Body of pancreas (tissue), 4 donors: ENCODE measurements around the gene TAGAP. TPM values are rescaled to one million over a fixed set of nuclear protein-coding genes. Genes with fewer than 3 reads are reported as not detected.

Source experiments
- ATAC-seq: fragments of 150-250 bp; one replicate; pipeline ENCODE4 v1.9.1; 2016
- DNase-seq, 4 donors: peaks; one replicate each; pipeline ENCODE4 v3.0.0-alpha.2; 2019
- H3K27ac ChIP-seq, 4 donors: fragments of 200-600 bp; sonication (generic); 1 replicate in 3 of 4; 2 replicates in 1 of 4; pipeline versions ENCODE4 v1.5.1 to v1.6.1; 2016 to 2019; ENCODE audit warnings: mild to moderate bottlenecking in 1 of 4, mixed read lengths in 1 of 4, moderate library complexity in 1 of 4
- H3K27me3 ChIP-seq, 2 donors: fragments of 200-600 bp; sonication (generic); one replicate each; pipeline ENCODE4 v1.6.0; 2016; ENCODE audit warnings: mild to moderate bottlenecking in 1 of 2
- H3K36me3 ChIP-seq, 2 donors: fragments of 200-600 bp; sonication (generic); replicated peaks in 1 of 2; 2 replicates each; pipeline ENCODE4 v1.5.1; 2016; ENCODE audit warnings: low read depth in 2 of 2; ENCODE audit not compliant: insufficient read depth in 1 of 2
- H3K4me1 ChIP-seq: fragments of 200-600 bp; sonication (generic); one replicate; pipeline ENCODE4 v1.6.0; 2016
- H3K4me3 ChIP-seq, 2 donors: fragments of 200-600 bp; sonication (generic); 1 replicate in 1 of 2; 2 replicates in 1 of 2; pipeline ENCODE4 v1.5.1; 2016 to 2019
- H3K9me3 ChIP-seq, 3 donors: fragments of 200-600 bp; sonication (generic); 1 replicate in 2 of 3; 2 replicates in 1 of 3; pipeline ENCODE4 v1.5.1; 2016
- POLR2A ChIP-seq, 3 donors: fragments of 450-650 bp; IDR thresholded peaks; one replicate each; pipeline ENCODE4 v1.6.1; 2016; ENCODE audit warnings: antibody characterized with exemption in 3 of 3, mild to moderate bottlenecking in 2 of 3
- WGBS, 2 donors: methylation state at CpG; one replicate each; pipeline ENCODE4 v1.1.5; 2017; 5-methylcytosine and 5-hydroxymethylcytosine counted together
- intact Hi-C: fragments of 100-400 bp; cut with DNase I; formaldehyde crosslinking; loops from one replicate; pipeline ENCODE4 v1.15.1; 2023
- total RNA-seq, 2 donors: library from RNA; depleted of rRNA; stranded (reverse); fragments of >200 nt; gene quantifications; one replicate each; pipeline ENCODE4 v1.1.0, GENCODE V29; 2016
- TF ChIP-seq, protein P1 (sequence below), 7 experiments: fragments of 450-650 bp in 4 of 7; fragments of 200-600 bp in 3 of 7; sonication (generic) in 3 of 7; IDR thresholded peaks; one replicate each; pipeline ENCODE4 v1.5.1; 2016 to 2019; ENCODE audit warnings: antibody characterized with exemption in 7 of 7

TAGAP gene
- total RNA-seq, 2 donors from 2014 or later = 0.99 to 2.3 TPM

GRCh38 chr6:159074876-159075275 lies 30.1 kb upstream of the TAGAP start:
- Histone ChIP-seq H3K36me3 (no peaks in the 10 kb centered on the region), H3K27me3 (no peaks in the 10 kb centered on the region), H3K4me1 (no peaks in the 10 kb centered on the region), H3K9me3 (no peaks in the 10 kb centered on the region), H3K27ac (no peak overlapping the region), H3K4me3 (no peak overlapping the region)
- intact Hi-C loops = no loop called here
- no peak for DNase-seq
- no peak for ATAC-seq
- 33 to 44% methylated on average over 2 of the region's 2 CpGs for WGBS, 2 donors
- TF ChIP-seq POLR2A (IDR thresholded peaks at IDR 0.05) = no peak
- TF ChIP-seq, protein P1, sequence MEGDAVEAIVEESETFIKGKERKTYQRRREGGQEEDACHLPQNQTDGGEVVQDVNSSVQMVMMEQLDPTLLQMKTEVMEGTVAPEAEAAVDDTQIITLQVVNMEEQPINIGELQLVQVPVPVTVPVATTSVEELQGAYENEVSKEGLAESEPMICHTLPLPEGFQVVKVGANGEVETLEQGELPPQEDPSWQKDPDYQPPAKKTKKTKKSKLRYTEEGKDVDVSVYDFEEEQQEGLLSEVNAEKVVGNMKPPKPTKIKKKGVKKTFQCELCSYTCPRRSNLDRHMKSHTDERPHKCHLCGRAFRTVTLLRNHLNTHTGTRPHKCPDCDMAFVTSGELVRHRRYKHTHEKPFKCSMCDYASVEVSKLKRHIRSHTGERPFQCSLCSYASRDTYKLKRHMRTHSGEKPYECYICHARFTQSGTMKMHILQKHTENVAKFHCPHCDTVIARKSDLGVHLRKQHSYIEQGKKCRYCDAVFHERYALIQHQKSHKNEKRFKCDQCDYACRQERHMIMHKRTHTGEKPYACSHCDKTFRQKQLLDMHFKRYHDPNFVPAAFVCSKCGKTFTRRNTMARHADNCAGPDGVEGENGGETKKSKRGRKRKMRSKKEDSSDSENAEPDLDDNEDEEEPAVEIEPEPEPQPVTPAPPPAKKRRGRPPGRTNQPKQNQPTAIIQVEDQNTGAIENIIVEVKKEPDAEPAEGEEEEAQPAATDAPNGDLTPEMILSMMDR (IDR thresholded peaks at IDR 0.05) = no peak

DNA sequence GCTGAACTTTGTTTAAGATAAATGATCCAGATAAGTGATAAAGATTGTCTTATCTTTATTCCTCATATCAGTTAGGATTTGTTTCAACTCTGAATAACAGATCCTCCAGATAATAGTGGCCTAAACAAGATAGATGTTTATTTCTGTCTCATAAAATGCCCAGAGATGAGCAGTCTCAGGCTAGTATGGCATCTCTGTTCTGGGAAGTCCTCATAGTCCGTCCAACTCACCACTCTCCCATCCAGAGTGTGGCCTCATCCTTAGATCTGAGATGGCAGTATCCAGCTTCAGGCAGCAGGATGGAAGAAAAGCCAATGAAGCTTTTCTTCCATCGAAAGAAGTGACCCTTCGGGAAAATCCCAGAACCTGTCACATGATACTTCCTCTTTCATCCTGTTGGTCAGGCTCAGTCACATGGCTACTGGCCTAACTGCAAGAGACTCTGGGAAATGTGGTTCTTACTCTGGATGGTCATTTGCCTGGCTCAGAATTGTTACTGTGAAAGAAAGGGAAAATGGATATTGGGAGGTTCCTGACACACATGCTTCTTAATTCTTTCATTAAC lies 29.4 kb upstream of the TAGAP start:
- Histone ChIP-seq H3K27me3 (no peaks in the 10 kb centered on the region), H3K4me3 (no peak overlapping the region), H3K4me1 (no peaks in the 10 kb centered on the region), H3K9me3 (no peaks in the 10 kb centered on the region), H3K36me3 (no peaks in the 10 kb centered on the region), H3K27ac (no peak overlapping the region)
- 16 to 18% methylated on average over 3 of the region's 3 CpGs for WGBS, 2 donors
- intact Hi-C loops = no loop called here
- DNase-seq (peak in 1 of 4 donors; percentile 39), ATAC-seq (peak; percentile 64)
- no peak for TF ChIP-seq POLR2A (IDR thresholded peaks at IDR 0.05)

DNA sequence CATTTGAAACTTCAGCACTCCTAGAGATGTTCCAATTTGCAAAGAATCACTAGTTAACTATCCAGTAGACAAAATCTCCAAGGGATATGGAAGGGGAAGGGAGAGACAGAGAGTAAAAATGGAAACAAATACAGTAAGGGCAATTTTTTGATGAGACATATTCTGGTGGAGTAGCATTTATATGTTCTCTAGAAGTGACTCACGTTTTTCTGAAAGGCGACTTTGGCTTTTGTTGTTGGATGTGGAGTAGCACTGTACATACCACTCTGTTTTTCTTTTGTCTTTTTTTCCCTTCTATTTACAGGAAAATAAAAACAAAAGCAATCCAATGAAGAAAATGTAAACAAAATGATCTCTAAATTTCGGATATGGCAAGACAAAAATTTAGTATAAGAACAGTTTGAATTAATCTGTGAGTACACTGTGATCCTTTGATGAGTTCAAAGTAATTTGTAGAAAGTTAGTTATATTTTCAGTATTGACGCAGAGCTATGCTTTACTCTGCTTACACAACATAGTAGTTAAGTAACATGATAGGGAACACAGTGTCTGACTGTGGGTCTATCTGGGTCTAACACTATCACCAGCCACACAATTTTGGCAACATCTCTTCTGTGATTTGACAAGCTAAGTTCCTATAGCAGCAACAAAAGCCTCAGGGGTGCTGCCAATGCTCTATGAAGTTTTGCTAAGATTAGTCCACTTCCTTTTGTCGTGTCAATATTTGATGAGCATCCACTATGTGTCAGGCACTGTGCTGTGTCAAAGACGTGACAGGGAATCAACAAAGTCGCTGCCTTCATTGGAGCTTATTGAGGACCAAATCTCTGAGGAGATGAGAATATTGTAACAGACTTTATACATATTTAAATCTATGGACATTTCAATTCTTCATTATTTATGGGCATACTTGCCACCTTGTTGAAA lies 27.3 kb upstream of the TAGAP start:
- H3K4me1 ChIP-seq = no peaks in the 10 kb centered on the region

DNA sequence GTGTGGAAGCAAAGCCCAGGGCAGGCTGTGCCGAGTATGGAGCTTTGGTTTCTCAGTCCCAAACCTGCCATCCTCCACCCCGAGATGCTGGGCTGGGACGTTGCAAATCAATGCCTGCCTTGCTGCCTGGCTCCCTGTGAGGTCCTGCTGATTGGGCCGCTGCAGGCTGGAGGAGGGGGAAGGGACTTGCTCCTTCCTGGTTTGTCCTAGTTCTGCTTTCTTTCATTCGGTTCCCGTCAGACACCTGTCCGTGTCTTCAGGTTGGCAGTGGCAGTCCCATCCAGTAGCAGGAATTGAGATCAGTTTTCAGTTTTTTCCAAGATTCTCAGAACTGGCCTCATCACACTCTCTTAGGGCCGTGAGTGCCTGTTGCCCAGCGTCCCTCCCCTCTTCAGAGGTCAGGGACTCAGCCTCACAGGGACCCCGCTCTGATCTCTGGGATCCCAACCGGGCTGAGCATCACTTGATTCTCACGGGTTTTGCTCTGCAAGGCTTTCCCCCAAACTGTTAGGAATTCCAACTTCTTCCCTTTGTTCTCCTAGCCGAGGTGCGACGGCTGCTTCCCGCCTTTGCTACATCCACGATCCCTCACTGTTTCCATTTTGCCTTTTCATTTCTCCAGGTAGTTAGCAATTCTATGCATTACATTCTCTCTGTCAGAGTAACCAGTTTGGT lies 24.2 kb upstream of the TAGAP start:
- no peak for TF ChIP-seq POLR2A (IDR thresholded peaks at IDR 0.05)
- TF ChIP-seq, protein P1 (IDR thresholded peaks at IDR 0.05) = no peak
- WGBS, 2 donors = 74 to 76% methylated on average over 13 to 17 of the region's 17 CpGs
- H3K27me3 ChIP-seq = no peaks in the 10 kb centered on the region
- H3K27ac ChIP-seq = no peak overlapping the region
- H3K36me3 ChIP-seq = no peaks in the 10 kb centered on the region
- no peaks in the 10 kb centered on the region for H3K9me3 ChIP-seq
- no peak for DNase-seq
- ATAC-seq = no peak
- intact Hi-C loops = no loop called here
- H3K4me3 ChIP-seq = no peak overlapping the region
- H3K4me1 ChIP-seq = no peaks in the 10 kb centered on the region

More for the DNA sequence above, 27.3 kb upstream of the TAGAP start:
- no peak for ATAC-seq
- H3K27me3 ChIP-seq = no peaks in the 10 kb centered on the region
- intact Hi-C loops = no loop called here
- DNase-seq = no peak
- no peak for TF ChIP-seq POLR2A (IDR thresholded peaks at IDR 0.05)
- H3K36me3 ChIP-seq = no peaks in the 10 kb centered on the region
- 78 to 80% methylated on average over 7 of the region's 7 CpGs for WGBS, 2 donors
- H3K4me3 ChIP-seq = no peak overlapping the region
- H3K27ac ChIP-seq = no peak overlapping the region
- H3K9me3 ChIP-seq = no peaks in the 10 kb centered on the region

- Histone ChIP-seq H3K4me3 (no peak overlapping the region), H3K36me3 (no peaks in the 10 kb centered on the region), H3K27me3 (no peaks in the 10 kb centered on the region), H3K9me3 (no peaks in the 10 kb centered on the region), H3K27ac (no peak overlapping the region), H3K4me1 (no peaks in the 10 kb centered on the region)
- no peak for TF ChIP-seq POLR2A (IDR thresholded peaks at IDR 0.05)
- TF ChIP-seq, protein P1 (IDR thresholded peaks at IDR 0.05) = no peak
- no peak for DNase-seq
- 78 to 87% methylated on average over 12 of the region's 12 CpGs for WGBS, 2 donors
- ATAC-seq = no peak
- intact Hi-C loops = no loop called here
These were observed 22.5 kb upstream of the TAGAP start for GRCh38 chr6:159067334-159067733.
